Neural progenitor cell (in vitro differentiated cells): ENCODE measurements around the gene AMER2. TPM values are rescaled to one million over a fixed set of nuclear protein-coding genes. Genes with fewer than 3 reads are reported as not detected.
A peak's percentile ranks its signal among the peaks of the same experiment; 100 is the strongest.

Source experiments
- DNase-seq: peaks from one replicate; pipeline ENCODE4 v3.0.0-alpha.2; 2016; ENCODE audit warnings: low spot score
- H2AFZ ChIP-seq: fragments of 200-600 bp; sonication (generic); replicated peaks from 2 replicates; pipeline ENCODE4 v1.6.1; 2016; ENCODE audit warnings: antibody characterized with exemption
- H3F3A ChIP-seq: fragments of 200-600 bp; sonication (generic); 2 replicates; pipeline ENCODE4 v1.6.1; 2016; ENCODE audit warnings: antibody characterized with exemption, low read depth
- H3K27ac ChIP-seq: fragments of 200-600 bp; sonication (generic); 2 replicates; pipeline ENCODE4 v1.5.1; 2016; ENCODE audit warnings: mild to moderate bottlenecking
- H3K27me3 ChIP-seq: fragments of 200-600 bp; sonication (generic); 2 replicates; pipeline ENCODE4 v1.6.1; 2016; ENCODE audit warnings: mild to moderate bottlenecking, moderate library complexity
- H3K36me3 ChIP-seq: fragments of 200-600 bp; sonication (generic); 2 replicates; pipeline ENCODE4 v1.5.1; 2016
- H3K4me1 ChIP-seq: fragments of 200-600 bp; sonication (generic); 2 replicates; pipeline ENCODE4 v1.6.1; 2016; ENCODE audit warnings: mixed run types
- H3K4me2 ChIP-seq: fragments of 200-600 bp; sonication (generic); 2 replicates; pipeline ENCODE4 v1.6.1; 2016
- H3K4me3 ChIP-seq: fragments of 200-600 bp; sonication (generic); 2 replicates; pipeline ENCODE4 v1.5.1; 2016
- H3K79me2 ChIP-seq: fragments of 200-600 bp; sonication (generic); 2 replicates; pipeline ENCODE4 v1.6.1; 2016; ENCODE audit warnings: low read depth
- H3K9ac ChIP-seq: fragments of 200-600 bp; sonication (generic); 2 replicates; pipeline ENCODE4 v1.6.1; 2016
- H3K9me3 ChIP-seq: fragments of 200-600 bp; sonication (generic); 2 replicates; pipeline ENCODE4 v1.5.1; 2016; ENCODE audit warnings: low read depth
- H4K20me1 ChIP-seq: fragments of 200-600 bp; sonication (generic); 2 replicates; pipeline ENCODE4 v1.6.1; 2016; ENCODE audit warnings: low read depth
- H3K27ac Mint-ChIP-seq: 3 replicates; pipeline ENCODE4 v1.8.0; 2021; ENCODE audit warnings: mixed read lengths
- H3K27me3 Mint-ChIP-seq: 2 replicates; pipeline ENCODE4 v1.8.0; 2022; ENCODE audit warnings: low read depth, mild to moderate bottlenecking, inconsistent platforms, moderate library complexity, mixed read lengths; ENCODE audit not compliant: insufficient read depth
- H3K36me3 Mint-ChIP-seq: 3 replicates; pipeline ENCODE4 v1.8.0; 2021; ENCODE audit warnings: mixed read lengths
- H3K4me1 Mint-ChIP-seq: 3 replicates; pipeline ENCODE4 v1.8.0; 2021; ENCODE audit warnings: mixed read lengths
- H3K4me3 Mint-ChIP-seq: 3 replicates; pipeline ENCODE4 v1.8.0; 2021; ENCODE audit warnings: mild to moderate bottlenecking, moderate library complexity, mixed read lengths
- H3K9me3 Mint-ChIP-seq: 3 replicates; pipeline ENCODE4 v1.8.0; 2020; ENCODE audit warnings: mixed read lengths
- CTCF ChIP-seq: fragments of 200-600 bp; sonication (generic); IDR thresholded peaks from 2 replicates; pipeline ENCODE4 v1.5.1; 2017; ENCODE audit warnings: antibody characterized with exemption, mild to moderate bottlenecking
- EZH2 ChIP-seq: fragments of 200-600 bp; sonication (generic); IDR thresholded peaks from 2 replicates; pipeline ENCODE4 v1.6.1; 2017; ENCODE audit warnings: antibody characterized with exemption, mild to moderate bottlenecking, moderate library complexity
- EZH2phosphoT487 ChIP-seq: fragments of 200-600 bp; sonication (generic); IDR thresholded peaks from 2 replicates; pipeline ENCODE4 v1.6.1; 2017; ENCODE audit warnings: antibody characterized with exemption
- total RNA-seq: library from RNA; depleted of rRNA; stranded (reverse); fragments of >200 nt; gene quantifications from 2 replicates; pipeline ENCODE4 v1.2.3, GENCODE V29; 2015; ENCODE audit warnings: low replicate concordance

AMER2 gene
- total RNA-seq, 1 donor from 2014 or later: not detected

- peaks cover 6% of the 10 kb centered on the region for H3K27me3 Mint-ChIP-seq
- Histone ChIP-seq H3K4me2 (peak overlapping the region; percentile 38), H3K79me2 (no peaks in the 10 kb centered on the region), H3K27me3 (no peaks in the 10 kb centered on the region), H3K9ac (no peak overlapping the region), H2AFZ (peak overlapping the region; percentile 99), H3F3A (no peaks in the 10 kb centered on the region), H3K27ac (no peak overlapping the region), H3K9me3 (no peaks in the 10 kb centered on the region), H3K36me3 (no peaks in the 10 kb centered on the region), H3K4me1 (peaks cover 12% of the 10 kb centered on the region), H4K20me1 (no peaks in the 10 kb centered on the region), H3K4me3 (no peak overlapping the region)
- H3K27ac Mint-ChIP-seq: peak overlapping the region; percentile 90
- H3K4me1 Mint-ChIP-seq: peaks cover 29% of the 10 kb centered on the region
- no peak for TF ChIP-seq CTCF
- no peak for TF ChIP-seq EZH2phosphoT487
- no peak for TF ChIP-seq EZH2
- no peak for DNase-seq
- H3K9me3 Mint-ChIP-seq: peaks cover 4% of the 10 kb centered on the region
- H3K36me3 Mint-ChIP-seq: no peaks in the 10 kb centered on the region
- no peak overlapping the region for H3K4me3 Mint-ChIP-seq
Measured at GRCh38 chr13:25203127-25203740, 31.1 kb upstream of the AMER2 start.

GRCh38 chr13:25200783-25201182, 28.7 kb upstream of the AMER2 start:
- peaks cover 12% of the 10 kb centered on the region for H3K4me1 ChIP-seq
- no peaks in the 10 kb centered on the region for H3K27me3 ChIP-seq
- no peak overlapping the region for H3K9ac ChIP-seq
- TF ChIP-seq EZH2 (no peak), CTCF (no peak), EZH2phosphoT487 (no peak)
- H3K36me3 ChIP-seq: no peaks in the 10 kb centered on the region
- Mint-ChIP-seq H3K27ac (no peak overlapping the region), H3K4me3 (no peak overlapping the region), H3K36me3 (no peaks in the 10 kb centered on the region), H3K27me3 (peaks cover 9% of the 10 kb centered on the region), H3K4me1 (peaks cover 29% of the 10 kb centered on the region), H3K9me3 (peaks cover 8% of the 10 kb centered on the region)
- H3K4me2 ChIP-seq: no peak overlapping the region
- no peak overlapping the region for H3K4me3 ChIP-seq
- H3K79me2 ChIP-seq: no peaks in the 10 kb centered on the region
- no peak for DNase-seq
- H3F3A ChIP-seq: no peaks in the 10 kb centered on the region
- no peak overlapping the region for H3K27ac ChIP-seq
- H4K20me1 ChIP-seq: no peaks in the 10 kb centered on the region
- H3K9me3 ChIP-seq: no peaks in the 10 kb centered on the region
- H2AFZ ChIP-seq: no peak overlapping the region

GRCh38 chr13:25198647-25199046, 26.6 kb upstream of the AMER2 start:
- H3K27ac Mint-ChIP-seq: peak overlapping the region; percentile 30
- no peaks in the 10 kb centered on the region for H3K36me3 Mint-ChIP-seq
- H4K20me1 ChIP-seq: no peaks in the 10 kb centered on the region

More at GRCh38 chr13:25198647-25199046, 26.6 kb upstream of the AMER2 start:
- no peaks in the 10 kb centered on the region for H3K36me3 ChIP-seq
- H3K4me1 ChIP-seq: peaks cover 9% of the 10 kb centered on the region
- no peaks in the 10 kb centered on the region for H3F3A ChIP-seq
- no peak overlapping the region for H3K4me3 ChIP-seq
- DNase-seq: no peak
- no peaks in the 10 kb centered on the region for H3K27me3 ChIP-seq
- Mint-ChIP-seq H3K4me3 (no peak overlapping the region), H3K9me3 (peaks cover 17% of the 10 kb centered on the region), H3K4me1 (peaks cover 14% of the 10 kb centered on the region), H3K27me3 (peaks cover 5% of the 10 kb centered on the region)
- no peaks in the 10 kb centered on the region for H3K79me2 ChIP-seq
- H3K9ac ChIP-seq: no peak overlapping the region
- H2AFZ ChIP-seq: no peak overlapping the region
- no peak overlapping the region for H3K27ac ChIP-seq
- H3K4me2 ChIP-seq: no peak overlapping the region
- H3K9me3 ChIP-seq: no peaks in the 10 kb centered on the region
- TF ChIP-seq EZH2phosphoT487 (no peak), CTCF (no peak), EZH2 (no peak)
